GM19467 (cell line): ENCODE results near the gene RASD2.
"Not testable (repeated sequence)": the region's sequence is repeated elsewhere in the genome, so short reads cannot be mapped to it uniquely, and the experiment has no call there.

Experiments used
- ATAC-seq: cut with Tn5 transposase; IDR thresholded peaks from one replicate; pipeline ENCODE4 v1.9.1; 2021; ENCODE audit warnings: mild to moderate bottlenecking, moderate library complexity; ENCODE audit not compliant: unreplicated experiment

The RASD2 gene

GRCh38 chr22:35540595-35541253, at the start of gene RASD2:
TSS of gene RASD2 (plus strand) at chr22:35540831. CDS start at chr22:35546810, 5,979 bp downstream.
- no peak for ATAC-seq

- ATAC-seq, result not testable (repeated sequence)
These were observed 49.3 kb upstream of the RASD2 start for GRCh38 chr22:35491061-35491907.

- no peak for ATAC-seq
These were observed 48.7 kb upstream of the RASD2 start for GRCh38 chr22:35491908-35492380.

- no peak for ATAC-seq
These were observed 47.6 kb upstream of the RASD2 start for GRCh38 chr22:35493074-35493473.

- not testable (repeated sequence) for ATAC-seq
These were observed 44.9 kb upstream of the RASD2 start for GRCh38 chr22:35495711-35496110.

GRCh38 chr22:35496768-35497312, 43.8 kb upstream of the RASD2 start:
- no peak for ATAC-seq

GRCh38 chr22:35498026-35498800, 42.4 kb upstream of the RASD2 start:
- ATAC-seq, result no peak

- no peak for ATAC-seq
These were observed 37.8 kb upstream of the RASD2 start for GRCh38 chr22:35502836-35503235.

GRCh38 chr22:35505399-35506258, 35.0 kb upstream of the RASD2 start:
- ATAC-seq, result no peak

- no peak for ATAC-seq
These were observed 34.4 kb upstream of the RASD2 start for GRCh38 chr22:35506259-35506570.

- ATAC-seq, result not testable (repeated sequence)
These were observed 32.8 kb upstream of the RASD2 start for GRCh38 chr22:35507851-35508250.

GRCh38 chr22:35509451-35509850, 31.2 kb upstream of the RASD2 start:
- no peak for ATAC-seq

GRCh38 chr22:35509960-35510359, 30.7 kb upstream of the RASD2 start:
- no peak for ATAC-seq

GRCh38 chr22:35510481-35510934, 30.1 kb upstream of the RASD2 start:
- ATAC-seq, result no peak

GRCh38 chr22:35510951-35511350, 29.7 kb upstream of the RASD2 start:
- ATAC-seq, result no peak

- ATAC-seq, result no peak
These were observed 26.3 kb upstream of the RASD2 start for GRCh38 chr22:35514366-35514765.

GRCh38 chr22:35515952-35516351, 24.7 kb upstream of the RASD2 start:
- not testable (repeated sequence) for ATAC-seq

GRCh38 chr22:35516723-35517122, 23.9 kb upstream of the RASD2 start:
- no peak for ATAC-seq

- ATAC-seq, result no peak
These were observed 23.4 kb upstream of the RASD2 start for GRCh38 chr22:35517207-35517606.
